Ramos (cell line): ENCODE results near the gene DAZ2.
"Not testable (repeated sequence)": the region's sequence is repeated elsewhere in the genome, so short reads cannot be mapped to it uniquely, and the experiment has no call there.

Source experiments
- in situ Hi-C: fragments of 300-500 bp; cut with MboI; formaldehyde crosslinking; loops from one replicate; pipeline ENCODE4 v1.14.3; 2022; ENCODE audit warnings: low sequenced_read_pairs; ENCODE audit not compliant: unreplicated experiment

The DAZ2 gene

GRCh38 chrY:23219233-23219632 is at the start of gene DAZ2:
TSS of gene DAZ2 (plus strand) at chrY:23219533. CDS start at chrY:23219741, 208 bp downstream.
- in situ Hi-C loops: not testable (repeated sequence)

- in situ Hi-C loops: not testable (repeated sequence)
These were observed 20.4 kb upstream of the DAZ2 start, which contains the start of gene DAZ1 for GRCh38 chrY:23198908-23199307. TSS of gene DAZ1 (minus strand) at chrY:23199008. CDS start at chrY:23198800, 208 bp downstream.

GRCh38 chrY:23207455-23207854 is 11.9 kb upstream of the DAZ2 start:
- in situ Hi-C loops: not testable (repeated sequence)

- in situ Hi-C loops: not testable (repeated sequence)
These were observed 9.4 kb upstream of the DAZ2 start for GRCh38 chrY:23209802-23210495.

- in situ Hi-C loops: not testable (repeated sequence)
These were observed 8.7 kb upstream of the DAZ2 start for GRCh38 chrY:23210681-23211080.
